NB4 (cell line): ENCODE data around the gene METRNL.

Experiments
- CTCF ChIP-seq: IDR thresholded peaks from one replicate; pipeline ENCODE4 v1.5.1; 2012; ENCODE audit warnings: low read depth, low read length
- MAX ChIP-seq: IDR thresholded peaks from 2 replicates; pipeline ENCODE4 v1.6.1; 2011; ENCODE audit warnings: low read depth, low read length
- MYC ChIP-seq: IDR thresholded peaks from 2 replicates; pipeline ENCODE4 v1.6.1; 2011; ENCODE audit warnings: low read depth, low read length
- POLR2A ChIP-seq: IDR thresholded peaks from 2 replicates; pipeline ENCODE4 v1.6.1; 2011; ENCODE audit warnings: mild to moderate bottlenecking; ENCODE audit not compliant: insufficient read length; ENCODE audit errors: extremely low read depth

- no peak for TF ChIP-seq CTCF
- no peak for TF ChIP-seq POLR2A
- TF ChIP-seq MYC: no peak
- no peak for TF ChIP-seq MAX
These were observed 50.3 kb downstream of the METRNL start for GRCh38 chr17:83129676-83130075.
